ENCODE results near the gene CA10.

The CA10 gene

GRCh38 chr17:52170963-52171572 is 12.6 kb upstream of the CA10 start:
- no peak overlapping the region for H3K4me3 ChIP-seq
- DNase-seq (ENCODE audit: low spot score) = no peak
- TF ChIP-seq, protein P1, sequence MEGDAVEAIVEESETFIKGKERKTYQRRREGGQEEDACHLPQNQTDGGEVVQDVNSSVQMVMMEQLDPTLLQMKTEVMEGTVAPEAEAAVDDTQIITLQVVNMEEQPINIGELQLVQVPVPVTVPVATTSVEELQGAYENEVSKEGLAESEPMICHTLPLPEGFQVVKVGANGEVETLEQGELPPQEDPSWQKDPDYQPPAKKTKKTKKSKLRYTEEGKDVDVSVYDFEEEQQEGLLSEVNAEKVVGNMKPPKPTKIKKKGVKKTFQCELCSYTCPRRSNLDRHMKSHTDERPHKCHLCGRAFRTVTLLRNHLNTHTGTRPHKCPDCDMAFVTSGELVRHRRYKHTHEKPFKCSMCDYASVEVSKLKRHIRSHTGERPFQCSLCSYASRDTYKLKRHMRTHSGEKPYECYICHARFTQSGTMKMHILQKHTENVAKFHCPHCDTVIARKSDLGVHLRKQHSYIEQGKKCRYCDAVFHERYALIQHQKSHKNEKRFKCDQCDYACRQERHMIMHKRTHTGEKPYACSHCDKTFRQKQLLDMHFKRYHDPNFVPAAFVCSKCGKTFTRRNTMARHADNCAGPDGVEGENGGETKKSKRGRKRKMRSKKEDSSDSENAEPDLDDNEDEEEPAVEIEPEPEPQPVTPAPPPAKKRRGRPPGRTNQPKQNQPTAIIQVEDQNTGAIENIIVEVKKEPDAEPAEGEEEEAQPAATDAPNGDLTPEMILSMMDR (IDR thresholded peaks at IDR 0.05) = no peak
- no peak overlapping the region for H3K27ac ChIP-seq

GRCh38 chr17:52160136-52160567 is 1.6 kb upstream of the CA10 start:
- Histone ChIP-seq H3K27ac (no peak overlapping the region), H3K4me3 (no peak overlapping the region)
- TF ChIP-seq, protein P1 (IDR thresholded peaks at IDR 0.05) = no peak
- no peak for DNase-seq (ENCODE audit: low spot score)

DNA sequence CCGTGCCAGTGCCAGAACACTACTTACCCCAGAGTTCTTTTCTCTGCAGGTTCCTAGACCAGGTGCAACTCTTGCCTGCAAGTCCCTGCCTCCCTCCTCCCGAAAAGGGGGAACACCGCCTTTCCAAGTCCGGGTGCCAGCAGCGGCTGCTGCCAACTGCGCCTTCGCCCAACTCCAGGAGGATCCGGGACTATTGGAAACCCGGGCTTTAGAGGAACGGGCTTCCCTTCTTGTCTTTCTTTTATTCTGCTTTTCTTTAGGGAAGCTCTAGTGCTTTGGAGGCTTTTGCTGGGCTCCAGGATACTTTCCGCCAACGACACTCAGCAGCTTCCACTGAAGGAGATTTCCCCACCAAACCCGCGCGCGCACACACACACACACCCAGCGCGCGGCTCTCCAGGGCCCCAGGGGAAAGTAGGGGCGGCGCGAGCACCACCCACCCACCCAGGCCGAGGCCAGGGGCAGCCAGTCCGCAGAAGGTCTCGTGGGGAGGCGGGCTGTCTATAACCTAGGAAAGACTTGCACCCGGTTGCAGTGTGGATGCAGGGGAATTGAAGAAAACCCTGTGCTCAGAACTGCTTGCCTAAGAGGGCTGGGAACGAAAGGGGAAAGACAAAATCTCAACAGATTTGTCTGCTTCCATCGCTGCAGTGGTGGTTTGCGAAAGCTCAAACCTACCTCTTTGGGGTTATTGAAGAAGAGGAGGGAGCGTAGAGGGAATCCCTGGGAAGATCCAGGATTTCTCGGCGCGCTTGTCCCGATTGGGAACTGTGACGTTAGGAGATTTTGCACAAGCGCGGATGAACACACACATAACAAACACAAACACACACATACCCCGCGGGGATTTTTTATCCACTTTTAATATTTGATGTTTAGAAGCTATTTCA is 977 bp upstream of the CA10 start:
- no peak for DNase-seq (ENCODE audit: low spot score)
- TF ChIP-seq, protein P1 (IDR thresholded peaks at IDR 0.05) = no peak
- Histone ChIP-seq H3K27ac (no peak overlapping the region), H3K4me3 (no peak overlapping the region)

DNA sequence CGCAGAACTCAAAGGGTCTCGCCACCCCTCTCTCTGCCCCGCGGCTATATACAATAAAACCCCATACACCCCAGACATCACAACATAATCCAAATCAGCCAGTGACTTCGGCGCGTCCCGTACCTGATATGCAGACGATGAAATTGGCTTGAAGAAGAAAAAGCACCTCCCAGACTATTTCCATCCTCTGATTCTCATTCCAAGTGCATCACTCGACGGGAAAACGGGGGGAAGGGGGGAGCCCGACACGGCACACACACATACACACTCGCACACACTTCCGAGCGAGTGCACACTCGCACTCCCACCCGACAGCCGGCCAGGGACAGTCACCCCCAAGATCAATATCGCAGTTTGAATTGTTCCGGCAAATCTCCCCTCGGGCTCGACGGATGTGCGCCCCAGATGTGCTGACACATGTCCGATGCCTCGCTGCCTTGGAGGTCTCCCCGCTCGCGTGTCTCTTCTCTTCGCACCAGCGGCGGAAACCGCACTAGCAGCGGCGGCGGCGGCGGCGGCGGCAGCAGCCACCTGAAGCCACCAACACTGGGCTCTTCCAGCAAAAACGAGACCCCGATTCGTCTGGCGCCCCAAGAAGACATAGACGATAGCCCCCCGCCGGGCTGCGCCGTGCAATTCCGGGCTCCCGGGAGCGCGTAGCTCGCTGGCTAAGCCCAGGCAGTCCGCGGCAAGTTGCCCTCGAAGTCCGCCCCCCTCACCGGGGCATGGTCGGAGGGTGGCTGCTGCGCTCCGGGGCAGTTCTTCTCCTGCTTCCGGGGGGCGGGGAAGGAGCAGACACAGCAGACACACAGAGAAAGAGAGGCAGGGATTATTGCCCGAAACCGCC is 688 bp downstream of the CA10 start:
- H3K27ac ChIP-seq = no peak overlapping the region
- TF ChIP-seq, protein P1 (IDR thresholded peaks at IDR 0.05) = no peak
- no peak for DNase-seq (ENCODE audit: low spot score)
- peak overlapping the region; percentile 35 for H3K4me3 ChIP-seq

DNA sequence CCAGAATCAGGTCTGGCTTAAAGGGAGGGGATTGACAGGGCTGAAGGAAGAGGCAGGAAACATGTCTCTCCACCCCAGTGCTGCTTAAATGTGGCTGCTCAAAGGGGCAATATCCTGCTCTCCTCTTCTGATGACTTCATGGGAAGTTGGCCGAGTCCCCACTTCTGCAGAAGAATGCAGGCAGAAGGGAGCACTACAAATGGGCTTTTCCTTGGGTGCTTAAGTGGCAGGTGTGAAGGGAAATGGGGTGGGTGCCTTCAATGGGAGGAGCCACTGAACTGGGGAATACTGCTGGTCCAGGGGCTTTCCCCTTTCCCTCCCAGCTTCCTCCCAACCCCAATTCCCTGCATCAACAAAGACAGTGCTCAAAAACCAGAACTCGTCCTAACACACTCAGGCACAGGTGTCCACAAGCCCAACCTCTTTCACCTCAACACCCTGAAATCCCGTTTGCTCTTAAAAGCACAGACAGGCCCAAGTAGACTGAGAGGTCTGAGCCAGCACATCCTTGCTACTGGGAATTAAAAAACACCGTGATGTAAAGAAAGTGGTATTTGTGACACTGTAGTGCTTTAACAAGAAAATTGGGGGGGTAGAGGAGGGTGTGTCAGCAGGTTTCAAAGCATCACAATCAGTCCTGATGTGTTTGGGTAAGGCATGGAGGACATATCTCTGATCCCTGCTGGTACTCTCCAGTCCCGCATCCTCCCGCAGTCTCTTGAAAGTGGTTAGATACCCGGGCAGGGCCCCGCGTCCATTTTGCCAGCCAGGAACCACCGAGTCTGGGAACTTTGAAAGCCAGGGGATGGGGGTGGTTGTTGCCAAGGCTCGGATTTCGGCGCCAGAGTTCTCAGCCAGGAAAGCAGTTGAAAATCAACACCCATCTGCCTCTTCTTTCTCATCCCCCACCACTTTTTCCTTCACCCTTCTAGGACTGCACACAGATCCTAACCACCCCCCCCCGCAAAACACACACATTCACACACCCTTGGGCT is 1.6 kb downstream of the CA10 start:
- DNase-seq (ENCODE audit: low spot score) = no peak
- no peak overlapping the region for H3K27ac ChIP-seq
- TF ChIP-seq, protein P1 (IDR thresholded peaks at IDR 0.05) = no peak
- H3K4me3 ChIP-seq = no peak overlapping the region

- H3K4me3 ChIP-seq = no peak overlapping the region
- H3K27ac ChIP-seq = no peak overlapping the region
- TF ChIP-seq, protein P1 (IDR thresholded peaks at IDR 0.05) = no peak
- DNase-seq (ENCODE audit: low spot score) = no peak
These were observed 3.2 kb downstream of the CA10 start for GRCh38 chr17:52155301-52155700.

Measured in coronary artery (tissue), 2 donors.